A673 (cell line): ENCODE measurements around the gene PCDHGA6. TPM values are rescaled to one million over a fixed set of nuclear protein-coding genes. Genes with fewer than 3 reads are reported as not detected.

Source experiments
- BruUV-seq: library from RNA; stranded (reverse); fragments of 400-500 nt; replicated peaks from 2 replicates; lab custom pipeline; 2021; lab: Mats Ljungman, UMichigan
- CTCF ChIA-PET: fragments of 300-600 bp; sonication (Branson Sonifier 250); formaldehyde crosslinking; loops from one replicate; lab custom pipeline; 2022; ENCODE audit warnings: antibody characterized with exemption; lab: Charles Lee
- POLR2A ChIA-PET: fragments of 300-600 bp; sonication (Branson Sonifier 250); formaldehyde crosslinking; loops from one replicate; lab custom pipeline; 2022; ENCODE audit warnings: antibody characterized with exemption; ENCODE audit not compliant: low non-redundant PET; lab: Charles Lee
- DNase-seq: peaks from one replicate; pipeline ENCODE4 v3.0.0-alpha.2; 2015; ENCODE audit warnings: low spot score
- H3K27ac ChIP-seq: fragments of 200-600 bp; sonication (generic); 2 replicates; pipeline ENCODE4 v1.5.1; 2016; ENCODE audit warnings: mixed run types, low read depth, mild to moderate bottlenecking, mixed read lengths, antibody characterized with exemption, low read length; ENCODE audit not compliant: poor library complexity, severe bottlenecking
- H3K27me3 ChIP-seq: fragments of 200-600 bp; sonication (generic); replicated peaks from 2 replicates; pipeline ENCODE4 v1.6.1; 2017; ENCODE audit warnings: mixed run types, low read depth, mild to moderate bottlenecking, mixed read lengths, antibody characterized with exemption, low read length; ENCODE audit not compliant: insufficient read depth, poor library complexity
- H3K36me3 ChIP-seq: fragments of 200-600 bp; sonication (generic); 2 replicates; pipeline ENCODE4 v1.6.1; 2016; ENCODE audit warnings: mixed run types, mild to moderate bottlenecking, mixed read lengths, antibody characterized with exemption, low read length; ENCODE audit not compliant: insufficient read depth, poor library complexity, severe bottlenecking
- H3K4me1 ChIP-seq: fragments of 200-600 bp; sonication (generic); 2 replicates; pipeline ENCODE4 v1.6.1; 2017; ENCODE audit warnings: mixed run types, mild to moderate bottlenecking, mixed read lengths, antibody characterized with exemption, low read length; ENCODE audit not compliant: insufficient read depth, poor library complexity, severe bottlenecking
- H3K4me3 ChIP-seq: fragments of 200-600 bp; sonication (generic); 2 replicates; pipeline ENCODE4 v1.5.1; 2016; ENCODE audit warnings: low read depth, mixed run types, mild to moderate bottlenecking, mixed read lengths, low read length; ENCODE audit not compliant: poor library complexity, severe bottlenecking
- H3K9me3 ChIP-seq: fragments of 200-600 bp; sonication (generic); 2 replicates; pipeline ENCODE4 v1.6.1; 2016; ENCODE audit warnings: mixed run types, low read depth, mild to moderate bottlenecking, mixed read lengths, antibody characterized with exemption, low read length; ENCODE audit not compliant: poor library complexity, severe bottlenecking
- EZH2 ChIP-seq: fragments of 200-600 bp; sonication (generic); IDR thresholded peaks from 2 replicates; pipeline ENCODE4 v1.6.1; 2017; ENCODE audit warnings: borderline replicate concordance, low read depth, mild to moderate bottlenecking, mixed read lengths, antibody characterized with exemption, low read length; ENCODE audit not compliant: poor library complexity, severe bottlenecking
- intact Hi-C: fragments of 100-400 bp; cut with micrococcal nuclease; formaldehyde crosslinking; loops from one replicate; pipeline ENCODE4 v1.10.0; 2022; ENCODE audit not compliant: unreplicated experiment
- total RNA-seq: library from RNA; stranded (reverse); gene quantifications from 2 replicates; pipeline ENCODE4 v1.2.3, GENCODE V29; 2021
- TF ChIP-seq, protein P1 (sequence below): fragments of 300-800, 200-600 bp; sonication (generic); conservative IDR thresholded peaks from 2 replicates; pipeline ENCODE4 v1.5.1; 2017; ENCODE audit warnings: low read depth, mild to moderate bottlenecking, antibody characterized with exemption, low read length, moderate library complexity, mixed read lengths

The PCDHGA6 gene
- total RNA-seq, 1 experiment from 2014 or later, result 21.6 TPM

GRCh38 chr5:141398608-141399007, 24.9 kb downstream of the PCDHGA6 start:
- H3K27ac ChIP-seq, result no peak overlapping the region
- ChIA-PET CTCF (interaction anchor here (1.5 kb wide), 2 partner anchors 159 to 175 kb away, joined by 5 to 7 read pairs; partner anchors contain the start of gene PCDHB14), POLR2A (no interaction called here)
- H3K27me3 ChIP-seq, result no peaks in the 10 kb centered on the region
- H3K4me1 ChIP-seq, result no peaks in the 10 kb centered on the region
- peaks cover 31% of the 10 kb centered on the region for H3K36me3 ChIP-seq
- TF ChIP-seq, protein P1, sequence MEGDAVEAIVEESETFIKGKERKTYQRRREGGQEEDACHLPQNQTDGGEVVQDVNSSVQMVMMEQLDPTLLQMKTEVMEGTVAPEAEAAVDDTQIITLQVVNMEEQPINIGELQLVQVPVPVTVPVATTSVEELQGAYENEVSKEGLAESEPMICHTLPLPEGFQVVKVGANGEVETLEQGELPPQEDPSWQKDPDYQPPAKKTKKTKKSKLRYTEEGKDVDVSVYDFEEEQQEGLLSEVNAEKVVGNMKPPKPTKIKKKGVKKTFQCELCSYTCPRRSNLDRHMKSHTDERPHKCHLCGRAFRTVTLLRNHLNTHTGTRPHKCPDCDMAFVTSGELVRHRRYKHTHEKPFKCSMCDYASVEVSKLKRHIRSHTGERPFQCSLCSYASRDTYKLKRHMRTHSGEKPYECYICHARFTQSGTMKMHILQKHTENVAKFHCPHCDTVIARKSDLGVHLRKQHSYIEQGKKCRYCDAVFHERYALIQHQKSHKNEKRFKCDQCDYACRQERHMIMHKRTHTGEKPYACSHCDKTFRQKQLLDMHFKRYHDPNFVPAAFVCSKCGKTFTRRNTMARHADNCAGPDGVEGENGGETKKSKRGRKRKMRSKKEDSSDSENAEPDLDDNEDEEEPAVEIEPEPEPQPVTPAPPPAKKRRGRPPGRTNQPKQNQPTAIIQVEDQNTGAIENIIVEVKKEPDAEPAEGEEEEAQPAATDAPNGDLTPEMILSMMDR, result no peak
- H3K4me3 ChIP-seq, result no peak overlapping the region
- H3K9me3 ChIP-seq, result peaks cover 54% of the 10 kb centered on the region
- BruUV-seq, result TSS peak; percentile 53
- no peak for DNase-seq
- intact Hi-C loops, result loop anchor here (5.0 kb wide), 1 partner anchor 124 kb away; no protein-coding TSS in a partner anchor

GRCh38 chr5:141399555-141400258, 26.0 kb downstream of the PCDHGA6 start:
- Histone ChIP-seq H3K27ac (no peak overlapping the region), H3K4me3 (no peak overlapping the region), H3K36me3 (peaks cover 32% of the 10 kb centered on the region), H3K27me3 (no peaks in the 10 kb centered on the region), H3K9me3 (peaks cover 62% of the 10 kb centered on the region), H3K4me1 (no peaks in the 10 kb centered on the region)
- TF ChIP-seq EZH2, result no peak
- TF ChIP-seq, protein P1, result no peak
- intact Hi-C loops, result loop anchor here (5.0 kb wide), 1 partner anchor 123 kb away; no protein-coding TSS in a partner anchor
- DNase-seq, result no peak
- BruUV-seq, result no TSS peak
- ChIA-PET POLR2A (no interaction called here), CTCF (no interaction called here)

- Histone ChIP-seq H3K36me3 (peaks cover 44% of the 10 kb centered on the region), H3K27ac (no peak within 1 kb of the TSS), H3K27me3 (no peaks in the 10 kb centered on the region), H3K9me3 (peaks cover 81% of the 10 kb centered on the region), H3K4me1 (no peaks in the 10 kb centered on the region), H3K4me3 (no peak within 1 kb of the TSS)
- intact Hi-C loops, result no loop called here
- ChIA-PET CTCF (no interaction called here), POLR2A (no interaction called here)
- peak; percentile 25 for DNase-seq
- BruUV-seq, result no TSS peak
- TF ChIP-seq, protein P1, result peak; percentile 28; the same call in 1 of the 2 replicates
- no peak for TF ChIP-seq EZH2
Measured at GRCh38 chr5:141402553-141403243, 29.0 kb downstream of the PCDHGA6 start, which contains the start of gene PCDHGA9. Gene PCDHGA9, plus strand, starts transcription at chr5:141402778. Its CDS starts 175 bp downstream, at chr5:141402953.
